HG03196 (cell line): ENCODE data around the gene CAMKK1.

ENCODE experiments used
- ATAC-seq: cut with Tn5 transposase; IDR thresholded peaks from one replicate; pipeline ENCODE4 v1.9.1; 2021; ENCODE audit not compliant: unreplicated experiment

CAMKK1 gene

GRCh38 chr17:3815122-3815521 lies 77.7 kb downstream of the CAMKK1 start:
- ATAC-seq: no peak

- no peak for ATAC-seq
These were observed 78.5 kb downstream of the CAMKK1 start for GRCh38 chr17:3814361-3814760.

GRCh38 chr17:3813171-3813570 lies 79.7 kb downstream of the CAMKK1 start:
- no peak for ATAC-seq

GRCh38 chr17:3812771-3813170 lies 80.1 kb downstream of the CAMKK1 start:
- ATAC-seq: no peak

GRCh38 chr17:3812284-3812683 lies 80.6 kb downstream of the CAMKK1 start:
- no peak for ATAC-seq
